BLaER1 treated with 17β-estradiol and CSF1 and Interleukin-3, amounts not matched to agents 10 nM and 100 nM (cell line): ENCODE results near the gene DENND6B.

Experiments
- H3K27ac ChIP-seq, 11 experiments: shearing (Covaris generic); formaldehyde crosslinking; 2 replicates each; pipeline ENCODE4 v1.8.1; 2022
- H3K27me3 ChIP-seq, 11 experiments: shearing (Covaris generic); formaldehyde crosslinking; 2 replicates each; pipeline ENCODE4 v1.8.1; 2022
- H3K36me3 ChIP-seq, 11 experiments: shearing (Covaris generic); formaldehyde crosslinking; 2 replicates each; pipeline ENCODE4 v1.8.1; 2022
- H3K4me1 ChIP-seq, 10 experiments: shearing (Covaris generic); formaldehyde crosslinking; 2 replicates each; pipeline ENCODE4 v1.8.1; 2022
- H3K4me2 ChIP-seq, 11 experiments: shearing (Covaris generic); formaldehyde crosslinking; 2 replicates each; pipeline ENCODE4 v1.8.1; 2022
- H3K4me3 ChIP-seq, 10 experiments: shearing (Covaris generic); formaldehyde crosslinking; 2 replicates each; pipeline ENCODE4 v1.8.1; 2022
- H3K9ac ChIP-seq, 11 experiments: shearing (Covaris generic); formaldehyde crosslinking; 2 replicates each; pipeline ENCODE4 v1.8.1; 2022
- H3K9me3 ChIP-seq, 11 experiments: shearing (Covaris generic); formaldehyde crosslinking; replicated peaks in 1 of 11; 2 replicates each; pipeline ENCODE4 v1.8.1; 2022
- H4K20me1 ChIP-seq, 11 experiments: shearing (Covaris generic); formaldehyde crosslinking; 2 replicates each; pipeline ENCODE4 v1.8.1; 2022
- Cebpa-rat ChIP-seq, 11 experiments: shearing (Covaris generic); IDR thresholded peaks; 2 replicates each; pipeline ENCODE4 v1.8.1; 2022

Gene DENND6B

GRCh38 chr22:50272044-50272802 is 54.6 kb downstream of the DENND6B start:
- peaks cover 44 to 73% (median 60%) of the 10 kb centered on the region in 10 experiments for H3K4me1 ChIP-seq
- H3K9me3 ChIP-seq: peaks cover 0 to 6% (median 0%) of the 10 kb centered on the region in 11 experiments; a peak in 4 of 22 replicates
- no peak overlapping the region for H3K27ac ChIP-seq
- 0 out of 22 replicates have a peak overlapping the region, but pooled peaks of 2 of the 11 experiments have one; percentile 8 to 50 for H3K9ac ChIP-seq
- peak overlapping the region in 1 of 10 experiments; percentile 65; a peak in 1 of 20 replicates for H3K4me3 ChIP-seq
- peaks cover 16 to 31% (median 25%) of the 10 kb centered on the region in 11 experiments for H3K36me3 ChIP-seq
- peaks cover 0 to 10% (median 6%) of the 10 kb centered on the region in 11 experiments; a peak in 7 of 22 replicates for H3K27me3 ChIP-seq
- TF ChIP-seq Cebpa-rat (IDR thresholded peaks at IDR 0.05): no peak
- H4K20me1 ChIP-seq: peaks cover 36 to 76% (median 54%) of the 10 kb centered on the region in 11 experiments
- peak overlapping the region; percentile 79 to 100 (median 100); a peak in 19 of 22 replicates for H3K4me2 ChIP-seq

- Histone ChIP-seq H3K9me3 (peaks cover 0 to 12% (median 0%) of the 10 kb centered on the region in 11 experiments; a peak in 6 of 22 replicates), H3K27ac (peak overlapping the region in 3 of 11 experiments; percentile 25 to 63 (median 53); a peak in 4 of 22 replicates)
- no peak for TF ChIP-seq Cebpa-rat (IDR thresholded peaks at IDR 0.05)
Measured at GRCh38 chr22:50271519-50271970, 55.3 kb downstream of the DENND6B start.

DNA sequence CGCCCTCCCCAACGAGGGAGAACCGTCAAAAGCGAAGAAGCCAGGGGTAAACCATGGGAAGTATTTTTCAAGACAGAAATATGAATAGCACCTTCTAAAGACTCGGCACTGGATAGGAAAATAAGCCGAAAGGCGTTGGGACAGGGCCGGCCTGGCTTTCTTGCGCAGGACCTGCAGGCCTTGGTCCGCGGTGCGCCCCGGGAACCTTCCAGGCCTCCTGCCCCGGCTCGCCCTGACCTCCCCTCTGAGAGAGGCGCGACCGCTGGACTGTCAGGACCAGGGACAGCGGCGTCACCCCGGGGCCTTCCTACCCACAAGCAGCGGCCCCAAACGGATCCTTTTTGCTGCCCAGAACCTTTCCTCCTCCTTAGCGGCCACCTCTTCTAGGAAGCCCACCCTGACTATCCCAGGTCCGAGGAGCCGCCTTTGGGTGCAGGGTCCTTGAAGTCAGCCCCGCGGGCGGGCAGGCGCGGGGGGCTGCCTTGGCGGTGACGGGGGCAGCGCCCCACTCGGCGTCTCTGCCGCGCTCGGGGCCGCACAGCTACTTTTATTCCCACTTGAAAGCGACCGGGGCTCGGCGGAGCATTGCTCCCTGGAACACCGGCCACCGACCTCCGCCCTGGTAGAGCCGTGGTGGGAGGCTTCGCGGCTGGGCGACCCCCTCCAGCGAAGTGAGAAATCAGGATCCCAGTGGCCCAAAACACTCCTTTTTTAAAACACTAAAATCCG is 56.0 kb downstream of the DENND6B start:
- Histone ChIP-seq H3K27me3 (peaks cover 0 to 10% (median 6%) of the 10 kb centered on the region in 11 experiments; a peak in 7 of 22 replicates), H3K4me2 (peak overlapping the region; percentile 91 to 100 (median 100)), H3K9ac (peak overlapping the region in 10 of 11 experiments; percentile 37 to 80 (median 76); a peak in 20 of 22 replicates), H4K20me1 (peaks cover 23 to 62% (median 40%) of the 10 kb centered on the region in 11 experiments), H3K4me1 (peaks cover 43 to 67% (median 61%) of the 10 kb centered on the region in 10 experiments), H3K27ac (peak overlapping the region in 8 of 11 experiments; percentile 32 to 65 (median 55); a peak in 10 of 22 replicates), H3K9me3 (peaks cover 0 to 8% (median 0%) of the 10 kb centered on the region in 11 experiments; a peak in 3 of 22 replicates), H3K36me3 (peaks cover 10 to 24% (median 16%) of the 10 kb centered on the region in 11 experiments), H3K4me3 (peak overlapping the region; percentile 55 to 73 (median 64))
- no peak for TF ChIP-seq Cebpa-rat (IDR thresholded peaks at IDR 0.05)

More at GRCh38 chr22:50271519-50271970, 55.3 kb downstream of the DENND6B start:
- peaks cover 44 to 70% (median 60%) of the 10 kb centered on the region in 10 experiments for H3K4me1 ChIP-seq
- peak overlapping the region; percentile 55 to 73 (median 64) for H3K4me3 ChIP-seq
- peak overlapping the region in 10 of 11 experiments; percentile 13 to 80 (median 76); a peak in 19 of 22 replicates for H3K9ac ChIP-seq
- peak overlapping the region; percentile 91 to 100 (median 100) for H3K4me2 ChIP-seq
- H4K20me1 ChIP-seq: peaks cover 30 to 69% (median 47%) of the 10 kb centered on the region in 11 experiments
- peaks cover 0 to 10% (median 6%) of the 10 kb centered on the region in 11 experiments; a peak in 7 of 22 replicates for H3K27me3 ChIP-seq
- peaks cover 18 to 31% (median 22%) of the 10 kb centered on the region in 11 experiments for H3K36me3 ChIP-seq

DNA sequence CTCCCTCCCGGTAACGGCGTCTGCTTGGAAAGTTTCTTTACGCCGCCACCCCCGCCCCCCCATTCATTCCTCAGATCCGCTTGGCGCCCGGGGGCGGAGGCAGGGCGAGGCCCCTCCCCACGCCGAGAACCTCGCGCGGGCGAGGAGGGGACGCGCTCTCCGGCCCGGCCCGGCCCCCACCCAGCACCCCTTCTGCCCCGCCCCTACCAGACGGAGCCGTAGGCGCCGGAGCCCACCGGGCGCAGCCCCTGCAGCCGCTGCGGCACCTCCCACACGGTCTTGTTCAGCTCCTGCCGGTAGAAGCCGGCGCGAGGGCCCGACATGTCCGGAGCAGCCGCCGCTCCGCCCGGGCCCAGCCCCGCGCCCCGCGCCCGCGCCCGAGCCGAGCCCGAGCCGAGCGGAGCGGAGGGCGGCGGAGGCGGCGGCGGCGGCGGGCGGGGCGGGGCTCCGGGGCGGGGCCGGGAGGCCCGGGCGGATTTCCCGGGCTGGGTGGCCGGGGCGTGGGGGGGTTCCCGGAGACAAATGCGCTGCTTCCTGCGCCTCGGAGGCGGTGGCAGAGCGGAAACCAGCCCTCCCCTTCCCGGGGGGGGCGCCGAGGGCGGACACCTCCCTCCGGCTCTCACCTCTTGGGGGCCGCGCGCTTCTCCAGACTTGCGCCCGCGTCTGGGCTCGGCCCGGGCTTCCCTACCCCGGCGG is 56.7 kb downstream of the DENND6B start, which contains the start of gene MAPK11:
TSS of gene MAPK11 (minus strand) at position 411 of the 696 bp plus-strand sequence. CDS start at position 323, 88 bp downstream.
- H3K4me2 ChIP-seq: peak within 1 kb of the TSS; percentile 91 to 100 (median 100)
- H3K4me1 ChIP-seq: peaks cover 36 to 65% (median 58%) of the 10 kb centered on the region in 10 experiments
- peak within 1 kb of the TSS; percentile 59 to 80 (median 75); a peak in 21 of 22 replicates for H3K9ac ChIP-seq

GRCh38 chr22:50269573-50269969 is 57.2 kb downstream of the DENND6B start:
- Histone ChIP-seq H3K27ac (peak overlapping the region in 9 of 11 experiments; percentile 49 to 72 (median 61); a peak in 17 of 22 replicates), H3K9ac (peak overlapping the region; percentile 59 to 80 (median 75); a peak in 21 of 22 replicates), H3K4me1 (peaks cover 32 to 67% (median 60%) of the 10 kb centered on the region in 10 experiments), H3K9me3 (peaks cover 0 to 8% (median 0%) of the 10 kb centered on the region in 11 experiments; a peak in 3 of 22 replicates), H3K36me3 (peaks cover 0 to 19% (median 7%) of the 10 kb centered on the region in 11 experiments; a peak in 12 of 22 replicates), H3K4me3 (peak overlapping the region; percentile 55 to 73 (median 64)), H3K27me3 (peaks cover 0 to 10% (median 6%) of the 10 kb centered on the region in 11 experiments; a peak in 7 of 22 replicates), H4K20me1 (peaks cover 12 to 50% (median 29%) of the 10 kb centered on the region in 11 experiments; a peak in 18 of 22 replicates), H3K4me2 (peak overlapping the region; percentile 91 to 100 (median 100))
- no peak for TF ChIP-seq Cebpa-rat (IDR thresholded peaks at IDR 0.05)

More for the DNA sequence above, 56.7 kb downstream of the DENND6B start, which contains the start of gene MAPK11:
- Histone ChIP-seq H3K27ac (peak within 1 kb of the TSS in 9 of 11 experiments; percentile 49 to 72 (median 61); a peak in 17 of 22 replicates), H3K9me3 (peaks cover 0 to 8% (median 0%) of the 10 kb centered on the region in 11 experiments; a peak in 3 of 22 replicates), H3K36me3 (peaks cover 3 to 17% (median 9%) of the 10 kb centered on the region in 11 experiments), H3K27me3 (peaks cover 0 to 10% (median 6%) of the 10 kb centered on the region in 11 experiments; a peak in 7 of 22 replicates), H3K4me3 (peak within 1 kb of the TSS; percentile 55 to 73 (median 64)), H4K20me1 (peaks cover 16 to 55% (median 32%) of the 10 kb centered on the region in 11 experiments)
- no peak for TF ChIP-seq Cebpa-rat (IDR thresholded peaks at IDR 0.05)

- Histone ChIP-seq H3K9me3 (peaks cover 0 to 8% (median 0%) of the 10 kb centered on the region in 11 experiments; a peak in 3 of 22 replicates), H3K27ac (peak overlapping the region in 1 of 11 experiments; percentile 70; a peak in 1 of 22 replicates), H4K20me1 (peaks cover 6 to 44% (median 24%) of the 10 kb centered on the region in 11 experiments; a peak in 17 of 22 replicates), H3K36me3 (peaks cover 0 to 17% (median 7%) of the 10 kb centered on the region in 11 experiments; a peak in 8 of 22 replicates), H3K27me3 (peaks cover 0 to 10% (median 6%) of the 10 kb centered on the region in 11 experiments; a peak in 7 of 22 replicates), H3K9ac (peak overlapping the region in 3 of 11 experiments; percentile 71 to 79 (median 78); a peak in 5 of 22 replicates), H3K4me2 (peak overlapping the region in 10 of 11 experiments; percentile 91 to 100 (median 100); a peak in 20 of 22 replicates), H3K4me1 (peaks cover 32 to 68% (median 58%) of the 10 kb centered on the region in 10 experiments), H3K4me3 (peak overlapping the region in 6 of 10 experiments; percentile 55 to 73 (median 66); a peak in 7 of 20 replicates)
- no peak for TF ChIP-seq Cebpa-rat (IDR thresholded peaks at IDR 0.05)
Measured at GRCh38 chr22:50268655-50269113, 58.1 kb downstream of the DENND6B start.
